ENCODE data around the gene VAC14.

Gene VAC14

GRCh38 chr16:70752426-70752825, 48.5 kb downstream of the VAC14 start:
- in situ Hi-C loops (cut with HindIII; ENCODE audit: low sequenced_read_pairs): no loop called here
- no peak overlapping the region for H3K4me3 ChIP-seq (ENCODE audit: low read depth, low read length)
- no peak for DNase-seq (ENCODE audit: low read depth, low spot score)
- no peak for TF ChIP-seq CTCF (IDR thresholded peaks at IDR 0.05; ENCODE audit: low read depth, low read length)

GRCh38 chr16:70751593-70751992, 49.4 kb downstream of the VAC14 start:
- H3K4me3 ChIP-seq (ENCODE audit: low read depth, low read length): no peak overlapping the region
- no peak for TF ChIP-seq CTCF (IDR thresholded peaks at IDR 0.05; ENCODE audit: low read depth, low read length)
- in situ Hi-C loops (cut with HindIII; ENCODE audit: low sequenced_read_pairs): no loop called here
- DNase-seq (ENCODE audit: low read depth, low spot score): no peak

GRCh38 chr16:70750893-70751467, 50.0 kb downstream of the VAC14 start:
- peak; percentile 97 for DNase-seq (ENCODE audit: low read depth, low spot score)
- no peak overlapping the region for H3K4me3 ChIP-seq (ENCODE audit: low read depth, low read length)
- no peak for TF ChIP-seq CTCF (IDR thresholded peaks at IDR 0.05; ENCODE audit: low read depth, low read length)
- in situ Hi-C loops (cut with HindIII; ENCODE audit: low sequenced_read_pairs): no loop called here

- DNase-seq (ENCODE audit: low read depth, low spot score): peak; percentile 30
- TF ChIP-seq CTCF (IDR thresholded peaks at IDR 0.05; ENCODE audit: low read depth, low read length): no peak
- in situ Hi-C loops (cut with HindIII; ENCODE audit: low sequenced_read_pairs): no loop called here
- no peak overlapping the region for H3K4me3 ChIP-seq (ENCODE audit: low read depth, low read length)
These were observed 51.0 kb downstream of the VAC14 start for GRCh38 chr16:70749681-70750601.

- no peak for TF ChIP-seq CTCF (IDR thresholded peaks at IDR 0.05; ENCODE audit: low read depth, low read length)
These were observed 51.8 kb downstream of the VAC14 start for GRCh38 chr16:70749006-70749678.

GRCh38 chr16:70747703-70748631, 53.0 kb downstream of the VAC14 start:
- DNase-seq (ENCODE audit: low read depth, low spot score): peak; percentile 10
- no peak for TF ChIP-seq CTCF (IDR thresholded peaks at IDR 0.05; ENCODE audit: low read depth, low read length)
- in situ Hi-C loops (cut with HindIII; ENCODE audit: low sequenced_read_pairs): no loop called here
- H3K4me3 ChIP-seq (ENCODE audit: low read depth, low read length): no peak overlapping the region

More at GRCh38 chr16:70749006-70749678, 51.8 kb downstream of the VAC14 start:
- in situ Hi-C loops (cut with HindIII; ENCODE audit: low sequenced_read_pairs): no loop called here
- no peak for DNase-seq (ENCODE audit: low read depth, low spot score)
- H3K4me3 ChIP-seq (ENCODE audit: low read depth, low read length): no peak overlapping the region

Measured in astrocyte of the spinal cord (primary cell).